ENCODE measurements around the gene KRT1. TPM values are rescaled to one million over a fixed set of nuclear protein-coding genes. Genes with fewer than 3 reads are reported as not detected.
A peak's percentile ranks its signal among the peaks of the same experiment; 100 is the strongest.

KRT1 gene
- polyA plus RNA-seq, 2 donors, result 4.1 to 12.5 TPM

DNA sequence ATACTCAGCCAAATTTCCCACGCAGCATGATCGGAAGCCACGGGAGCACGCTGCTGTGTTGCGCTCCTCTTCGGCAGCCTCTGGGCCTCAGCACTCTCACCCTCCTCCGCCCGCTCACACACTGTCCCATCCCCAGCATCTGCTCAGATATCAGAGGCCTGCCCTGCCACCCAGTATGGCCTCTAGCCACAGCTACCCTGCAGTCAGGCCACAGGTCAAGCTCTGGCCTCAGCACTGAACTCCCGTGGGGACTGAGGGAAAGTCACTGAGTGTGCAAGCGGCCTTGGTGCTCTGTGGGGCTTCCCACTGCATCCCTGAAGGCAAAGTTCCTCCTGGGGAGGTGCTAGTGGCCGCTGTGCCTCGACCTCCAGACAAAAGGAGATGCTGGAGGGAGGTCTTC, 21.1 kb upstream of the KRT1 start:
- no peak overlapping the region for H3K27ac ChIP-seq (ENCODE audit: low read depth in 2 of 2, low read length in 1 of 2)
- H3K36me3 ChIP-seq (ENCODE audit: control insufficient read depth in 2 of 2, insufficient read depth in 2 of 2, low read length in 1 of 2), result no peaks in the 10 kb centered on the region
- H3K4me3 ChIP-seq (ENCODE audit: low read depth in 1 of 2, low read length in 2 of 2), result no peak overlapping the region
- no peaks in the 10 kb centered on the region for H3K27me3 ChIP-seq (ENCODE audit: control insufficient read depth in 1 of 2, insufficient read depth in 2 of 2, low read length in 2 of 2)
- no peaks in the 10 kb centered on the region for H3K4me1 ChIP-seq (ENCODE audit: control insufficient read depth in 2 of 2, insufficient read depth in 2 of 2, low read length in 1 of 2)
- H3K9me3 ChIP-seq (ENCODE audit: control insufficient read depth in 2 of 2, insufficient read depth in 1 of 2, low read depth in 1 of 2, low read length in 1 of 2), result no peaks in the 10 kb centered on the region
- 84 to 87% methylated on average over 12 of the region's 12 CpGs for WGBS, 2 donors

DNA sequence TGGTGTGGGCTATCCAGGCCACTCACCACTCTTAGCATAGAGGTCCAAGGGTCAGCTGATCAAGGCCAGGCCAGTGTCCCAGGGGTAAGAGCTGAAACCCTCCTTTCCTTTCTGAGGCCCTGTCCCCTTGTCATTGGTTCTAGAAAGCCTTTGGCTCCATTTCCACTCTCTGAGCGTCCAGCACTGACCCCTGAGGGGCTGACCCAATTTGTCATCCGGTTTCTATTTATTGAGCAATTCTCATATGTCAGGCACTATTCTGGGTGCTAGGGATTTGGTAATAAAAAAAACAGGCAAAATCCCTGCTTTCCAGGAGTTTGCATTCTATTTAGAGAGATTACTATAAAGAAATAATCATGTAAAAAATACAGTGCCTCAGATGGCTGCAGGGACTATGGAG, 19.8 kb upstream of the KRT1 start:
- 67 to 75% methylated on average over 2 of the region's 2 CpGs for WGBS, 2 donors
- Histone ChIP-seq H3K27ac (ENCODE audit: low read depth in 2 of 2, low read length in 1 of 2) (no peak overlapping the region), H3K9me3 (ENCODE audit: control insufficient read depth in 2 of 2, insufficient read depth in 1 of 2, low read depth in 1 of 2, low read length in 1 of 2) (no peaks in the 10 kb centered on the region), H3K4me3 (ENCODE audit: low read depth in 1 of 2, low read length in 2 of 2) (no peak overlapping the region), H3K4me1 (ENCODE audit: control insufficient read depth in 2 of 2, insufficient read depth in 2 of 2, low read length in 1 of 2) (no peaks in the 10 kb centered on the region), H3K27me3 (ENCODE audit: control insufficient read depth in 1 of 2, insufficient read depth in 2 of 2, low read length in 2 of 2) (no peaks in the 10 kb centered on the region), H3K36me3 (ENCODE audit: control insufficient read depth in 2 of 2, insufficient read depth in 2 of 2, low read length in 1 of 2) (no peaks in the 10 kb centered on the region)

DNA sequence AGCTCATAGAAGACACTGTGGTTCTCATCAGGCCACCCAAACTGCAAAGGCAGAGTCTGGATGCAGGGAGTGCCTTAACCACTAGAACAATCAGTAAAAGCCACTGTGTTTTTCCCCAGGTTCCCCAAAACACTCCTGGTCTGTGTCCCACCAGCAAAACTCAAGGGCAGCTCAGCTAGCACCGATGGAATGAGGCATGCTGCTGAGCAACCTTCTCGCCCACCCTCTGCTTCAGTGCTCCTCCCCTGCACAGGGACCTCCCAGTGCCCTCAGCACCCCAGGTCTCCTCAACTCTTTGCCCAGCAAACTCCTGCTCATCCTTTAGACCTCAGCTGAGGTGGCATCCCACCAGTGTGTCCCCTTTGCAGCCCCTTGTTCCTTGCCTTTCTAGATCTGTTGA, 19.2 kb upstream of the KRT1 start:
- no peaks in the 10 kb centered on the region for H3K9me3 ChIP-seq (ENCODE audit: control insufficient read depth in 2 of 2, insufficient read depth in 1 of 2, low read depth in 1 of 2, low read length in 1 of 2)
- no peaks in the 10 kb centered on the region for H3K36me3 ChIP-seq (ENCODE audit: control insufficient read depth in 2 of 2, insufficient read depth in 2 of 2, low read length in 1 of 2)
- no peaks in the 10 kb centered on the region for H3K27me3 ChIP-seq (ENCODE audit: control insufficient read depth in 1 of 2, insufficient read depth in 2 of 2, low read length in 2 of 2)
- no peak overlapping the region for H3K27ac ChIP-seq (ENCODE audit: low read depth in 2 of 2, low read length in 1 of 2)
- WGBS, 2 donors, result 81 to 86% methylated on average over 2 of the region's 2 CpGs
- H3K4me3 ChIP-seq (ENCODE audit: low read depth in 1 of 2, low read length in 2 of 2), result no peak overlapping the region
- no peaks in the 10 kb centered on the region for H3K4me1 ChIP-seq (ENCODE audit: control insufficient read depth in 2 of 2, insufficient read depth in 2 of 2, low read length in 1 of 2)

DNA sequence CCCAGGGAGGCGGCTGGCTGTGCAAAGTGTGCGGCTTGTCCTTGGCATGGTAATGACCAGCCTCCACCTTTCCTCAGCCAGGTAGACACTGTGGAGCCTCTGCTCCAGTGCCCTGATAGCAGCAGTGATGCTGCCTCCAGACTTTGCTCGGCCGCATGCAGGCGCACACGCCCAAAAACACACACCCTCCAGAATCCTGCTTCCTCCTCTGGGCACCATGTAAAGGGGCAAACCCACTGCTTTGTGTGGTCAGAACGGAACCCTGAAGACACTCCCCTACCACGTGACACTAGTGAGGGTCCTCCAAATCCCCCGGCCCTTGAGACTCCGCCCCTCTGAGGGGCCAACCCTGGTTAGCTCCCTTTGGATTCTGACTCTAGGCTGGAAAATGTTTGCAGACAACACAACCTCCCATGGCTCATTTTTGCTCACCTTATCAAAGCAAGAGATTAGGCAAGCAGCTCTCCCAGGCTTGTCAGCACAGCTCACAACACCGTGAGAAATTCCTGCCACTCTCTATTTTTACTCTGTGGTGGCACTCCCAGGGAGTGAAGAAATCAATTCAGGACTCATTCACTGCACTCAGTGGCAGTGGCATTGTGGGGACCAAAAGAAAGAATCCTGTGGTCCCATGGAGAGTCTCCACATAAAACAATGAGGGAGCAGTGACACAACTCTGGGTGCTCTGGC, 18.6 kb upstream of the KRT1 start:
- Histone ChIP-seq H3K4me1 (ENCODE audit: control insufficient read depth in 2 of 2, insufficient read depth in 2 of 2, low read length in 1 of 2) (no peaks in the 10 kb centered on the region), H3K9me3 (ENCODE audit: control insufficient read depth in 2 of 2, insufficient read depth in 1 of 2, low read depth in 1 of 2, low read length in 1 of 2) (no peaks in the 10 kb centered on the region), H3K4me3 (ENCODE audit: low read depth in 1 of 2, low read length in 2 of 2) (no peak overlapping the region), H3K27me3 (ENCODE audit: control insufficient read depth in 1 of 2, insufficient read depth in 2 of 2, low read length in 2 of 2) (no peaks in the 10 kb centered on the region), H3K27ac (ENCODE audit: low read depth in 2 of 2, low read length in 1 of 2) (peak overlapping the region in 1 of 2 donors; percentile 62), H3K36me3 (ENCODE audit: control insufficient read depth in 2 of 2, insufficient read depth in 2 of 2, low read length in 1 of 2) (no peaks in the 10 kb centered on the region)
- WGBS, 2 donors, result 46 to 54% methylated on average over 11 of the region's 11 CpGs

DNA sequence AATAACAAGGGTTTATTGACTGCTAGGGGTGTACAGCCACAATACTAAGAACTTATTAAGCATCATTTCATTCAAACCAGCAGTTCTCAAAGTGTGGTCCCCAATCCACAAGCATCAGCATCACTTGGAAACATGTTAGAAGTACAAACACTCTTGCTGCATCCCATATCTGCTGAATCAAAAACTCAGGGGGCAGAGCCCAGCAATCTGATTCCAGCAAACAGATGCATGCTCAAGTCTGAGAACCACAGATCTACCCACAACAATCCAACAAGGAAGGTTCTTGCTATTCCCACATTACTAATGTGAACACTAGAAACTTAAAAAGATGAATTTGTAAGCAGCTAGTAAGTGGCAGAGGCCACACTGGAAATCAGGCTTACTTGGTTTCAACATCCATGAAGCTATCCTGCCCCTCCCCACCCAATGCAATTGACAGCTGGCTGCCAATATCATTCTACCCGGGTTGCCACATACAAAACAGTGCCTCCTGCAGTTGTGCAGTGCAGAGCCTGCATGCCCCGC, 16.9 kb upstream of the KRT1 start:
- Histone ChIP-seq H3K27ac (ENCODE audit: low read depth in 2 of 2, low read length in 1 of 2) (no peak overlapping the region), H3K9me3 (ENCODE audit: control insufficient read depth in 2 of 2, insufficient read depth in 1 of 2, low read depth in 1 of 2, low read length in 1 of 2) (no peaks in the 10 kb centered on the region)

DNA sequence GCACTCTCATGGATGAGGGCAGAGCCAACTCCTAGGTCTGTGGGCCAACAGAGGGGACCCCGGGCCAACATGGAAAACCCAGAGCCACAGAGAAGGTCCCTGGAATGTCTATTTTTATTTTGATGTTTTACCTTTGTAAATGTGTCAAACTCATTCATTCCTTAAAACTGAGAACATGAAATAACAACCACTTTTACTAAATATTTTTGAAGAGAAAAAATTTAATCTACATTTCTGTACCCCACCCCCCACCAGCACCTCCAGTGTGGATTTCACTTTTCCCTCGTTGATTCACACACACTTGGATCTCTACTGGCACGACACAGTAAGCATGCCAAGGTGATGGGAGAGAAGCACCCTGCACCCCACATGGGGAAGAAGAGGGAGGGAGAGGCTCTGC, 16.4 kb upstream of the KRT1 start:
- Histone ChIP-seq H3K27ac (ENCODE audit: low read depth in 2 of 2, low read length in 1 of 2) (no peak overlapping the region), H3K27me3 (ENCODE audit: control insufficient read depth in 1 of 2, insufficient read depth in 2 of 2, low read length in 2 of 2) (no peaks in the 10 kb centered on the region), H3K36me3 (ENCODE audit: control insufficient read depth in 2 of 2, insufficient read depth in 2 of 2, low read length in 1 of 2) (no peaks in the 10 kb centered on the region), H3K4me3 (ENCODE audit: low read depth in 1 of 2, low read length in 2 of 2) (no peak overlapping the region), H3K4me1 (ENCODE audit: control insufficient read depth in 2 of 2, insufficient read depth in 2 of 2, low read length in 1 of 2) (no peaks in the 10 kb centered on the region), H3K9me3 (ENCODE audit: control insufficient read depth in 2 of 2, insufficient read depth in 1 of 2, low read depth in 1 of 2, low read length in 1 of 2) (no peaks in the 10 kb centered on the region)
- 71 to 77% methylated on average over 3 of the region's 3 CpGs for WGBS, 2 donors

More for the DNA sequence above, 16.9 kb upstream of the KRT1 start:
- 52 to 77% methylated on average over 2 of the region's 2 CpGs for WGBS, 2 donors
- H3K36me3 ChIP-seq (ENCODE audit: control insufficient read depth in 2 of 2, insufficient read depth in 2 of 2, low read length in 1 of 2), result no peaks in the 10 kb centered on the region
- H3K4me1 ChIP-seq (ENCODE audit: control insufficient read depth in 2 of 2, insufficient read depth in 2 of 2, low read length in 1 of 2), result no peaks in the 10 kb centered on the region
- H3K27me3 ChIP-seq (ENCODE audit: control insufficient read depth in 1 of 2, insufficient read depth in 2 of 2, low read length in 2 of 2), result no peaks in the 10 kb centered on the region
- H3K4me3 ChIP-seq (ENCODE audit: low read depth in 1 of 2, low read length in 2 of 2), result no peak overlapping the region

DNA sequence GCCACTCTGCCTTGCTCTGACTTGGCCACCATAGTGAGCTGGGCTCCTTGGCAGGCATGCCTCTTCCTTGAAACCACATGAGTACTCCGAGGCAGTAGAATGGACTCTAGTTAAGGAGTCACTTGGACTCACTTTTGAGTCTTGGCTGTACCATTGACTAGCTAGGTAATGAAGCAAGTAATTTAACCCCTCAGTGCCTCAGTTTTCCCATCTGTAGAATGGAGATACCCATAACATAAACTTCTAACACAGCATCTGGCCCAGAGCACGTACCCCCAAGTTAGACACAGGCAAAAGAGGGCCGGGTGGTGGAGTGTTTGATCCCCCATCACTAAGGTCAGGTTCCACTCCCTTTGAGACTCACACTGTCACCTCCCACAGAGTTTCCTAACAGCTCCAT, 14.8 kb upstream of the KRT1 start:
- Histone ChIP-seq H3K4me3 (ENCODE audit: low read depth in 1 of 2, low read length in 2 of 2) (no peak overlapping the region), H3K36me3 (ENCODE audit: control insufficient read depth in 2 of 2, insufficient read depth in 2 of 2, low read length in 1 of 2) (no peaks in the 10 kb centered on the region), H3K4me1 (ENCODE audit: control insufficient read depth in 2 of 2, insufficient read depth in 2 of 2, low read length in 1 of 2) (peaks cover 0 to 8% of the 10 kb centered on the region in 2 donors), H3K9me3 (ENCODE audit: control insufficient read depth in 2 of 2, insufficient read depth in 1 of 2, low read depth in 1 of 2, low read length in 1 of 2) (no peaks in the 10 kb centered on the region), H3K27ac (ENCODE audit: low read depth in 2 of 2, low read length in 1 of 2) (no peak overlapping the region), H3K27me3 (ENCODE audit: control insufficient read depth in 1 of 2, insufficient read depth in 2 of 2, low read length in 2 of 2) (no peaks in the 10 kb centered on the region)
- 84 to 85% methylated on average over 3 of the region's 3 CpGs for WGBS, 2 donors

DNA sequence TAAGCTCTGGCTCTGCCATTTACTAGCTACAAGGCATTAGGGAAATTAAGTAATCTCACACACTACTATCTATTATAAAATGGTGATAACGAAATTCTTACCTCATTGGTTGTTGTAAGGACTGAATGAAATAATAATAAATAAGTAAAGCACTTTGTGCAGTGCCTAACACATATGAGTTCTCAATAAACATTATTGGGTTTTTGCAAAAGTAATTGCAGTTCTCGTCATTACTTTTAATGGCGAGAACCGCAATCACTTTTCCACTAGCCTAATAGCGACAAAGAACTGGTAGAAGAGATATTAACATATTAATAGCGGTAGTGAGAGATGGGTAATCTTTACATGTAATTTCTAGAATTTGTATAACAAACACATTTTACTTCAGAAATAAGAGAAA, 13.9 kb upstream of the KRT1 start:
- 80 to 92% methylated on average over 6 of the region's 6 CpGs for WGBS, 2 donors
- H3K27me3 ChIP-seq (ENCODE audit: control insufficient read depth in 1 of 2, insufficient read depth in 2 of 2, low read length in 2 of 2), result no peaks in the 10 kb centered on the region

DNA sequence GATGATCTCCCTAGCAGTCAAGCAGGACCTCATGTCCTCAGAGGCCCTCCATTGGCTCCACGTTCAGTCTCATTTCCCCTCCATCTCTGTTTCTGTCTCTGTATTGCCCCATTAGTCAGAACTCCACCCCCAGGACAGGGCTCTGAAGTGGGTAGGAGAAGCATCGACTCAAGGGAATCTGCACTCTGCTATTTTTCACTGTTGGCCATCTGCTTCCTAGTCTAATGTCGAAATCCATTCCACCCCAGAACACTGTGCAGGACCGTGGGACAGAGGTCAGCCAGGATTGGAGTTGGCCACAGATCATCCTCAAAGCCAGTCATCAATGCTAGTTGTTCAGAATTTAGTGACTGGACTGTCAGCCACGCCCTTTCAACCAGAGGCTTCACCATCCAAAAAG, 13.1 kb upstream of the KRT1 start:
- 74 to 82% methylated on average over 5 of the region's 5 CpGs for whole genome bisulfite sequencing, 2 donors
- Histone ChIP-seq H3K27me3 (ENCODE audit: control insufficient read depth in 1 of 2, insufficient read depth in 2 of 2, low read length in 2 of 2) (no peaks in the 10 kb centered on the region), H3K4me3 (ENCODE audit: low read depth in 1 of 2, low read length in 2 of 2) (no peak overlapping the region), H3K9me3 (ENCODE audit: control insufficient read depth in 2 of 2, insufficient read depth in 1 of 2, low read depth in 1 of 2, low read length in 1 of 2) (no peaks in the 10 kb centered on the region), H3K36me3 (ENCODE audit: control insufficient read depth in 2 of 2, insufficient read depth in 2 of 2, low read length in 1 of 2) (no peaks in the 10 kb centered on the region), H3K4me1 (ENCODE audit: control insufficient read depth in 2 of 2, insufficient read depth in 2 of 2, low read length in 1 of 2) (peaks cover 0 to 8% of the 10 kb centered on the region in 2 donors), H3K27ac (ENCODE audit: low read depth in 2 of 2, low read length in 1 of 2) (no peak overlapping the region)

More for the DNA sequence above, 13.9 kb upstream of the KRT1 start:
- no peak overlapping the region for H3K4me3 ChIP-seq (ENCODE audit: low read depth in 1 of 2, low read length in 2 of 2)
- H3K27ac ChIP-seq (ENCODE audit: low read depth in 2 of 2, low read length in 1 of 2), result no peak overlapping the region
- H3K9me3 ChIP-seq (ENCODE audit: control insufficient read depth in 2 of 2, insufficient read depth in 1 of 2, low read depth in 1 of 2, low read length in 1 of 2), result no peaks in the 10 kb centered on the region
- H3K4me1 ChIP-seq (ENCODE audit: control insufficient read depth in 2 of 2, insufficient read depth in 2 of 2, low read length in 1 of 2), result peaks cover 0 to 8% of the 10 kb centered on the region in 2 donors
- H3K36me3 ChIP-seq (ENCODE audit: control insufficient read depth in 2 of 2, insufficient read depth in 2 of 2, low read length in 1 of 2), result no peaks in the 10 kb centered on the region

DNA sequence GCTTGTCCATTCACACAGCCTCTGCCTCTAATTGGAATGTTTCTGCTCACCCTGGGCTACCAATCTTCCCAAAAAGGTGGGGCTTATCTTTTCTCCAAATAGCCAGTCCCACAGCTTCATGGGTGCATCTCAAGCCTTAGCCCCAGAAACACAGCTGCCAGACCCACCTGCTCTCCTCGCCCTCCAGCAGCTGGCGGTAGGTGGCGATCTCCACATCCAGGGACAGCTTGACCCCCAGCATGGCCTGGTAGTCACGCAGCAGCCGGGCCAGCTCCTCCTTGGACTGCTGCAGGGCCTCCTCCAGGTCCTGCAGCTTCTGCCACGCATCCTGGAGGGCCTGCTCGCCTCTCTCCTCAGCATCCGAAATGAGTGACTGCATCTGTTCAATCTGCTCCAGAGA, 12.0 kb upstream of the KRT1 start:
- WGBS, 2 donors, result 75 to 87% methylated on average over 8 of the region's 8 CpGs
- H3K36me3 ChIP-seq (ENCODE audit: control insufficient read depth in 2 of 2, insufficient read depth in 2 of 2, low read length in 1 of 2), result no peaks in the 10 kb centered on the region
- H3K27ac ChIP-seq (ENCODE audit: low read depth in 2 of 2, low read length in 1 of 2), result no peak overlapping the region
- H3K4me1 ChIP-seq (ENCODE audit: control insufficient read depth in 2 of 2, insufficient read depth in 2 of 2, low read length in 1 of 2), result peaks cover 0 to 15% of the 10 kb centered on the region in 2 donors
- no peaks in the 10 kb centered on the region for H3K27me3 ChIP-seq (ENCODE audit: control insufficient read depth in 1 of 2, insufficient read depth in 2 of 2, low read length in 2 of 2)
- no peaks in the 10 kb centered on the region for H3K9me3 ChIP-seq (ENCODE audit: control insufficient read depth in 2 of 2, insufficient read depth in 1 of 2, low read depth in 1 of 2, low read length in 1 of 2)
- H3K4me3 ChIP-seq (ENCODE audit: low read depth in 1 of 2, low read length in 2 of 2), result no peak overlapping the region
